Tibial artery (tissue), 4 donors: ENCODE results near the gene DNAH6.

Experiments
- DNase-seq, 2 donors: peaks; one replicate each; pipeline ENCODE4 v3.0.0-alpha.2; 2019
- H3K27ac ChIP-seq, 2 donors: fragments of 200-600 bp; sonication (generic) in 1 of 2; 1 replicate in 1 of 2; 2 replicates in 1 of 2; pipeline ENCODE4 v1.5.1; 2018 to 2019; ENCODE audit warnings: mild to moderate bottlenecking in 1 of 2
- H3K27me3 ChIP-seq, 2 donors: fragments of 200-600 bp; sonication (generic) in 1 of 2; one replicate each; pipeline versions ENCODE4 v1.5.1 to v1.6.0; 2016 to 2019
- H3K36me3 ChIP-seq, 3 donors: fragments of 200-600 bp; sonication (generic) in 2 of 3; one replicate each; pipeline ENCODE4 v1.5.1; 2016 to 2019; ENCODE audit warnings: mild to moderate bottlenecking in 2 of 3
- H3K4me1 ChIP-seq, 4 donors: fragments of 200-600 bp; sonication (generic) in 2 of 4; 1 replicate in 3 of 4; 2 replicates in 1 of 4; pipeline ENCODE4 v1.5.1; 2016 to 2019
- H3K4me3 ChIP-seq, 2 donors: fragments of 200-600 bp; sonication (generic) in 1 of 2; 1 replicate in 1 of 2; 2 replicates in 1 of 2; pipeline ENCODE4 v1.5.1; 2018 to 2019; ENCODE audit warnings: mild to moderate bottlenecking in 2 of 2
- H3K9me3 ChIP-seq, 3 donors: fragments of 200-600 bp; sonication (generic) in 1 of 3; one replicate each; pipeline ENCODE4 v1.5.1; 2016 to 2019
- intact Hi-C: fragments of 100-400 bp; cut with DNase I; formaldehyde crosslinking; loops from one replicate; pipeline ENCODE4 v1.15.0; 2023; ENCODE audit warnings: low total_unique reads
- TF ChIP-seq, protein P1 (sequence below), 2 experiments: fragments of 200-600 bp in 1 of 2; fragments of 450-650 bp in 1 of 2; IDR thresholded peaks; one replicate each; pipeline ENCODE4 v1.5.1; 2017 to 2019; ENCODE audit warnings: antibody characterized with exemption in 2 of 2, mild to moderate bottlenecking in 1 of 2, moderate library complexity in 1 of 2

Gene DNAH6

GRCh38 chr2:84674099-84674498, 157.8 kb downstream of the DNAH6 start:
- intact Hi-C loops: no loop called here
- Histone ChIP-seq H3K4me3 (no peak overlapping the region), H3K27ac (no peak overlapping the region), H3K27me3 (no peaks in the 10 kb centered on the region), H3K36me3 (no peaks in the 10 kb centered on the region), H3K9me3 (no peaks in the 10 kb centered on the region), H3K4me1 (no peaks in the 10 kb centered on the region)
- TF ChIP-seq, protein P1, sequence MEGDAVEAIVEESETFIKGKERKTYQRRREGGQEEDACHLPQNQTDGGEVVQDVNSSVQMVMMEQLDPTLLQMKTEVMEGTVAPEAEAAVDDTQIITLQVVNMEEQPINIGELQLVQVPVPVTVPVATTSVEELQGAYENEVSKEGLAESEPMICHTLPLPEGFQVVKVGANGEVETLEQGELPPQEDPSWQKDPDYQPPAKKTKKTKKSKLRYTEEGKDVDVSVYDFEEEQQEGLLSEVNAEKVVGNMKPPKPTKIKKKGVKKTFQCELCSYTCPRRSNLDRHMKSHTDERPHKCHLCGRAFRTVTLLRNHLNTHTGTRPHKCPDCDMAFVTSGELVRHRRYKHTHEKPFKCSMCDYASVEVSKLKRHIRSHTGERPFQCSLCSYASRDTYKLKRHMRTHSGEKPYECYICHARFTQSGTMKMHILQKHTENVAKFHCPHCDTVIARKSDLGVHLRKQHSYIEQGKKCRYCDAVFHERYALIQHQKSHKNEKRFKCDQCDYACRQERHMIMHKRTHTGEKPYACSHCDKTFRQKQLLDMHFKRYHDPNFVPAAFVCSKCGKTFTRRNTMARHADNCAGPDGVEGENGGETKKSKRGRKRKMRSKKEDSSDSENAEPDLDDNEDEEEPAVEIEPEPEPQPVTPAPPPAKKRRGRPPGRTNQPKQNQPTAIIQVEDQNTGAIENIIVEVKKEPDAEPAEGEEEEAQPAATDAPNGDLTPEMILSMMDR (IDR thresholded peaks at IDR 0.05): no peak
- no peak for DNase-seq

GRCh38 chr2:84674586-84674985, 158.3 kb downstream of the DNAH6 start:
- no peaks in the 10 kb centered on the region for H3K4me1 ChIP-seq
- no peak overlapping the region for H3K4me3 ChIP-seq
- no peaks in the 10 kb centered on the region for H3K27me3 ChIP-seq
- no peaks in the 10 kb centered on the region for H3K36me3 ChIP-seq
- DNase-seq: no peak
- H3K27ac ChIP-seq: no peak overlapping the region
- TF ChIP-seq, protein P1 (IDR thresholded peaks at IDR 0.05): no peak
- H3K9me3 ChIP-seq: no peaks in the 10 kb centered on the region
- intact Hi-C loops: no loop called here

DNA sequence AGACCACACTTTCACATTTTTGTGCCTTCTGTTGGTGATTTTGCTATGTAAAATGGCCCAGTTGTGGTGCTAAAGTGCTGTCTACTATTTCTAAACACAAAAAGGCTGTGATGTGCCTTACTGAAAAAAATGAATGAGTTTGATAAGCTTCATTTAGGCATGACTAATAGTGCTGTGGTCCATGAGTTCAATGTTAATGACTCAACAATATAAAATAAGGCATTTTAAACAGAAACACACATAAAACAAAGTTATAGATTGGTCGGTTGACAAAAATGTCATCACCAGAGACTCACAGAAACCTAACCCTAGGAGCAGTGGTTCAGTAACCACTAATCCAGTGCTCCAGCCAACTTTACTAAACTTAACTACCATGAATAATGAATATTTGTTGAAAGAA, 160.0 kb downstream of the DNAH6 start:
- intact Hi-C loops: no loop called here
- Histone ChIP-seq H3K36me3 (no peaks in the 10 kb centered on the region), H3K4me1 (no peaks in the 10 kb centered on the region), H3K27ac (no peak overlapping the region), H3K4me3 (no peak overlapping the region), H3K9me3 (no peaks in the 10 kb centered on the region), H3K27me3 (no peaks in the 10 kb centered on the region)
- TF ChIP-seq, protein P1 (IDR thresholded peaks at IDR 0.05): no peak
- DNase-seq: no peak

DNA sequence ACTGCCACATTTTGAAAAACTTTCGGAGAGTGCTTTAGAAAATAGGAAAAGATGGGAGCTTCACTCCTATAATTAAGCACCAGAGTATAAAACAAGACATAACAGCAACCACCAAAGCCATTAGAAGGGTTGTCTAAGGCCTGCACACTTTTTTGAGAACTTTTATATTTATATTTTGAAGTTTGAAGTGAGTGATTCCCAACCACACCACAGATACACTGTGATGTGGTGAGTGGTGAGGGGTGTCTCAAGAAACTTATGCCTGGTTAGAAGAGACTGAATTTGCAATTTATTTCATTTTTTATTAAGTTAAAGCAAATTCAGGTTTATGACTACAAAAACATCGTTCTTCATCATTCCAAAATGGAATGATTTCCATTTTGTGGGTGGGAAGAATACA, 161.9 kb downstream of the DNAH6 start:
- TF ChIP-seq, protein P1 (IDR thresholded peaks at IDR 0.05): no peak
- Histone ChIP-seq H3K36me3 (no peaks in the 10 kb centered on the region), H3K4me3 (no peak overlapping the region), H3K27ac (no peak overlapping the region), H3K27me3 (no peaks in the 10 kb centered on the region), H3K9me3 (no peaks in the 10 kb centered on the region), H3K4me1 (no peaks in the 10 kb centered on the region)
- DNase-seq: no peak
- intact Hi-C loops: no loop called here

DNA sequence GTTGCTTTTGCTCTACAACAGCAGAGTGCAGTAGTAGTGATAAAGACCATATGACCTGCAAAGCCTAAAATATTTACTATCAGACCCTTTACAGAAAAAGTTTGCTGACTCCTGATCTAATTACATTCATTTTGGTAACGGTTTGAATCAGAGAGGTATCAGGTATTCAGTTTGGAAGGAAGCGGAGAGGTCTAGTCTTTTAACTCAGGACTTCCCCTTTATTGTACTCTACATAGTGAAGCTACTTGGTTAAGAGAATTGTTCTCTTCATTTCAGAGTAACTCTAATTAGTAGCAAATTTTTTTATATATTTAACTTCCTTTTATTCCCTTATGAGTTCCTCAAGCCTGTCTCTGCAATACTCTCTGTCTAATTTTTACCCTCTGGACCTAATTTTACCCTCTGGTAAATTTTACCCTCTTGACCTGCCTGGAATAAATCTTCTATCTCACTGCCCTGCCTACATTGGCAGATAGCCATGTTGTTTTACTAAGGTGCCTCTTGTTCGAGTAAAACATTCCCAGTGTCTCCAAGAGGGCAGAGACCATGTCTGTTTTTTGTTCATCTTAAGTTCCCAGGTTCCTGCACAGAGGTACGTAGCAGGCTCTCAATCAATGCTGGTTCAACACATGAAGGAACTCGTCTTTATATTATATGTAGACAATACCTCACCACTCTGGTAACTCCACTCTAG, 170.6 kb downstream of the DNAH6 start:
- Histone ChIP-seq H3K4me3 (no peak overlapping the region), H3K36me3 (no peaks in the 10 kb centered on the region), H3K9me3 (no peaks in the 10 kb centered on the region), H3K4me1 (no peaks in the 10 kb centered on the region), H3K27ac (no peak overlapping the region), H3K27me3 (no peaks in the 10 kb centered on the region)
- TF ChIP-seq, protein P1 (IDR thresholded peaks at IDR 0.05): no peak
- intact Hi-C loops: no loop called here
- DNase-seq: no peak
